ENCODE data around the gene CER1.

Gene CER1

DNA sequence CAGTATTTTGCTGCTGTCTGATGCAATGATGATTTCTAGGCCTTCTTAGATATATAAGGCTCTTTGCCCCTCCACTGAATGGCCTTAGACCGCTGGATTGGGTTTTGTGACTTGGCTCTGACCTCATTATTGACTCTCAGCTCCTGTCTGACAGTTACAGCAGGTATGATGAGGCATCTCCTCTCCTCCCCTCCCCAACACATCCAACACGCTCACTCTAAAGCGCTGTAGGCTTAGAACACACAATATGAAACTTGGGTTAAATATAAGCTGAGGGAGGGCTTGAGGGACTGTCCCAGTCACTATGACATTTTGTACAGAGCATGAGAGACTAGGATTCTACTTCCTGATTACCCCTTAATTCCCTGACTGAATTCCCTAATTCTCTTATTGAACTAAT is 18.8 kb upstream of the CER1 start:
- ATAC-seq = no peak
- TF ChIP-seq, protein P1, sequence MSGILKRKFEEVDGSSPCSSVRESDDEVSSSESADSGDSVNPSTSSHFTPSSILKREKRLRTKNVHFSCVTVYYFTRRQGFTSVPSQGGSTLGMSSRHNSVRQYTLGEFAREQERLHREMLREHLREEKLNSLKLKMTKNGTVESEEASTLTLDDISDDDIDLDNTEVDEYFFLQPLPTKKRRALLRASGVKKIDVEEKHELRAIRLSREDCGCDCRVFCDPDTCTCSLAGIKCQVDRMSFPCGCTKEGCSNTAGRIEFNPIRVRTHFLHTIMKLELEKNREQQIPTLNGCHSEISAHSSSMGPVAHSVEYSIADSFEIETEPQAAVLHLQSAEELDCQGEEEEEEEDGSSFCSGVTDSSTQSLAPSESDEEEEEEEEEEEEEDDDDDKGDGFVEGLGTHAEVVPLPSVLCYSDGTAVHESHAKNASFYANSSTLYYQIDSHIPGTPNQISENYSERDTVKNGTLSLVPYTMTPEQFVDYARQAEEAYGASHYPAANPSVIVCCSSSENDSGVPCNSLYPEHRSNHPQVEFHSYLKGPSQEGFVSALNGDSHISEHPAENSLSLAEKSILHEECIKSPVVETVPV (CRISPR knock-in tag; IDR thresholded peaks at IDR 0.05) = no peak
- TF ChIP-seq GLIS3 (CRISPR knock-in tag; IDR thresholded peaks at IDR 0.05) = no peak
- no peak for TF ChIP-seq BACH2 (CRISPR knock-in tag; IDR thresholded peaks at IDR 0.05; ENCODE audit: borderline replicate concordance)

DNA sequence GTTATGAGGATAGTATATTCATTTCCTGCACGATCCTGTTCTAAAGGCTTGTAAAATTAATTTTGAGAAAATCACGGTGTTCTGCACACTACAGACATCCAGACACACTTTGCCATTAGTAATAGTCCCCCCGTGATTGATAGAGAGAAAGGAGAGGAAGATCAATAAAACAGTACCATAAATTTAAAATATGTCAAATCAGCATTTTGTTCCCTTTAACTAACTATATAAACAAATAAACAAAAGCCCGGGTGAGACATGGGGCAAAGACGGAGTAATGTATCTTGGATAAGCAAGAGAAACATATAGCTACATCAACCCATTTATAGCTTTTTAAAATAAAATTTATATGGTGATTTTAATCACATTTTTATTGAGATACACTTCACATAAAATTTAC is 10.6 kb upstream of the CER1 start:
- ATAC-seq = no peak

DNA sequence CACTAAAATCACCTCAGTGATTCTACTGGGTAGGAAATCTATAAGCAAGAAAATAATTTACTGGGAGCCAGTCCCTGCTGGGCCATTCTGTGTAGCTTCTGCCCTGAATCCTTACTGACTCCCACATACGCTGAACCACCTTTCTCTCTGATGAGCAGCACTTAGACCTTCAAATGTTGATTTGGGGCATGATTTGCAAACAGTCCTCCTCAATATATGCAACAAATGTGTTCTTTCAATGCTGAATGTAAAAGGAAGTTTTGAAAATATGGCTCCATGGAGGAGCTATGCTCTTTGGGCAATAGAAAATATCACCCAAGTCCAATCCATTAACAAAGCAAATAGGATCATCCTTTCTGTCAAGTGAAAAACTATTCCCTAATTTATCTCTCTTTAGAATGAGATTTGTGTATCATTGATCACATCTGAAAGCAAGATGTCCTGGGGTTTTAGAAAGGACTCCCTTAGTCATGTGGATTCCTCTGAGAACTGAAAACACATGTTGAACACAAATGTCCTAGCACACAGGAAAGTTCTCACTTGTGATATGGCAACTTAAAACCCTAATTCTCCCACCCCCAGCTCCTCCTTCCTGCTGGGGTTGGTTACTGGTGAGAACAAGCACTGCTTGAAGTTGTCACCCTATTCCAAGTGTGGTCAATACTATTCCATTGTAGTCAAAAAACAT is 8.9 kb upstream of the CER1 start:
- ATAC-seq = no peak
- TF ChIP-seq, protein P2, sequence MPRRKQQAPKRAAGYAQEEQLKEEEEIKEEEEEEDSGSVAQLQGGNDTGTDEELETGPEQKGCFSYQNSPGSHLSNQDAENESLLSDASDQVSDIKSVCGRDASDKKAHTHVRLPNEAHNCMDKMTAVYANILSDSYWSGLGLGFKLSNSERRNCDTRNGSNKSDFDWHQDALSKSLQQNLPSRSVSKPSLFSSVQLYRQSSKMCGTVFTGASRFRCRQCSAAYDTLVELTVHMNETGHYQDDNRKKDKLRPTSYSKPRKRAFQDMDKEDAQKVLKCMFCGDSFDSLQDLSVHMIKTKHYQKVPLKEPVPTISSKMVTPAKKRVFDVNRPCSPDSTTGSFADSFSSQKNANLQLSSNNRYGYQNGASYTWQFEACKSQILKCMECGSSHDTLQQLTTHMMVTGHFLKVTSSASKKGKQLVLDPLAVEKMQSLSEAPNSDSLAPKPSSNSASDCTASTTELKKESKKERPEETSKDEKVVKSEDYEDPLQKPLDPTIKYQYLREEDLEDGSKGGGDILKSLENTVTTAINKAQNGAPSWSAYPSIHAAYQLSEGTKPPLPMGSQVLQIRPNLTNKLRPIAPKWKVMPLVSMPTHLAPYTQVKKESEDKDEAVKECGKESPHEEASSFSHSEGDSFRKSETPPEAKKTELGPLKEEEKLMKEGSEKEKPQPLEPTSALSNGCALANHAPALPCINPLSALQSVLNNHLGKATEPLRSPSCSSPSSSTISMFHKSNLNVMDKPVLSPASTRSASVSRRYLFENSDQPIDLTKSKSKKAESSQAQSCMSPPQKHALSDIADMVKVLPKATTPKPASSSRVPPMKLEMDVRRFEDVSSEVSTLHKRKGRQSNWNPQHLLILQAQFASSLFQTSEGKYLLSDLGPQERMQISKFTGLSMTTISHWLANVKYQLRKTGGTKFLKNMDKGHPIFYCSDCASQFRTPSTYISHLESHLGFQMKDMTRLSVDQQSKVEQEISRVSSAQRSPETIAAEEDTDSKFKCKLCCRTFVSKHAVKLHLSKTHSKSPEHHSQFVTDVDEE (CRISPR knock-in tag; IDR thresholded peaks at IDR 0.05) = no peak
- no peak for TF ChIP-seq ZC3H10 (CRISPR knock-in tag; IDR thresholded peaks at IDR 0.05)
- TF ChIP-seq BACH2 (CRISPR knock-in tag; IDR thresholded peaks at IDR 0.05; ENCODE audit: borderline replicate concordance) = no peak
- no peak for TF ChIP-seq ZNF8 (CRISPR knock-in tag; IDR thresholded peaks at IDR 0.05)
- no peak for TF ChIP-seq TOX (CRISPR knock-in tag; IDR thresholded peaks at IDR 0.05; ENCODE audit: borderline replicate concordance)
- TF ChIP-seq, protein P3, sequence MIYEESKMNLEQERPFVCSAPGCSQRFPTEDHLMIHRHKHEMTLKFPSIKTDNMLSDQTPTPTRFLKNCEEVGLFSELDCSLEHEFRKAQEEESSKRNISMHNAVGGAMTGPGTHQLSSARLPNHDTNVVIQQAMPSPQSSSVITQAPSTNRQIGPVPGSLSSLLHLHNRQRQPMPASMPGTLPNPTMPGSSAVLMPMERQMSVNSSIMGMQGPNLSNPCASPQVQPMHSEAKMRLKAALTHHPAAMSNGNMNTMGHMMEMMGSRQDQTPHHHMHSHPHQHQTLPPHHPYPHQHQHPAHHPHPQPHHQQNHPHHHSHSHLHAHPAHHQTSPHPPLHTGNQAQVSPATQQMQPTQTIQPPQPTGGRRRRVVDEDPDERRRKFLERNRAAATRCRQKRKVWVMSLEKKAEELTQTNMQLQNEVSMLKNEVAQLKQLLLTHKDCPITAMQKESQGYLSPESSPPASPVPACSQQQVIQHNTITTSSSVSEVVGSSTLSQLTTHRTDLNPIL (CRISPR knock-in tag; IDR thresholded peaks at IDR 0.05; ENCODE audit: low read depth) = no peak
- TF ChIP-seq ZNF565 (CRISPR knock-in tag; conservative IDR thresholded peaks at IDR 0.05; ENCODE audit: low read depth) = no peak
- TF ChIP-seq CSDC2 (CRISPR knock-in tag; IDR thresholded peaks at IDR 0.05) = no peak
- no peak for TF ChIP-seq PPARA (CRISPR knock-in tag; IDR thresholded peaks at IDR 0.05; ENCODE audit: borderline replicate concordance)
- no peak for TF ChIP-seq ESRRG (CRISPR knock-in tag; IDR thresholded peaks at IDR 0.05)
- TF ChIP-seq ZFP30 (CRISPR knock-in tag; IDR thresholded peaks at IDR 0.05) = no peak
- TF ChIP-seq RARB (CRISPR knock-in tag; IDR thresholded peaks at IDR 0.05) = no peak

More for the DNA sequence above, 10.6 kb upstream of the CER1 start:
- TF ChIP-seq, protein P4, sequence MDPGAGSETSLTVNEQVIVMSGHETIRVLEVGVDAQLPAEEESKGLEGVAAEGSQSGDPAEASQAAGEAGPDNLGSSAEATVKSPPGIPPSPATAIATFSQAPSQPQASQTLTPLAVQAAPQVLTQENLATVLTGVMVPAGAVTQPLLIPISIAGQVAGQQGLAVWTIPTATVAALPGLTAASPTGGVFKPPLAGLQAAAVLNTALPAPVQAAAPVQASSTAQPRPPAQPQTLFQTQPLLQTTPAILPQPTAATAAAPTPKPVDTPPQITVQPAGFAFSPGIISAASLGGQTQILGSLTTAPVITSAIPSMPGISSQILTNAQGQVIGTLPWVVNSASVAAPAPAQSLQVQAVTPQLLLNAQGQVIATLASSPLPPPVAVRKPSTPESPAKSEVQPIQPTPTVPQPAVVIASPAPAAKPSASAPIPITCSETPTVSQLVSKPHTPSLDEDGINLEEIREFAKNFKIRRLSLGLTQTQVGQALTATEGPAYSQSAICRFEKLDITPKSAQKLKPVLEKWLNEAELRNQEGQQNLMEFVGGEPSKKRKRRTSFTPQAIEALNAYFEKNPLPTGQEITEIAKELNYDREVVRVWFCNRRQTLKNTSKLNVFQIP (CRISPR knock-in tag; IDR thresholded peaks at IDR 0.05; ENCODE audit: borderline replicate concordance, low read depth) = no peak
- no peak for TF ChIP-seq TCF4 (CRISPR knock-in tag; IDR thresholded peaks at IDR 0.05; ENCODE audit: borderline replicate concordance)
- no peak for TF ChIP-seq ARNTL (CRISPR knock-in tag; IDR thresholded peaks at IDR 0.05; ENCODE audit: borderline replicate concordance, low read depth)
- TF ChIP-seq ZFP30 (CRISPR knock-in tag; IDR thresholded peaks at IDR 0.05) = no peak
- TF ChIP-seq ESRRG (CRISPR knock-in tag; IDR thresholded peaks at IDR 0.05) = no peak
- no peak for TF ChIP-seq RARB (CRISPR knock-in tag; IDR thresholded peaks at IDR 0.05)
- no peak for TF ChIP-seq GLIS3 (CRISPR knock-in tag; IDR thresholded peaks at IDR 0.05)
- TF ChIP-seq ZFP3 (CRISPR knock-in tag; IDR thresholded peaks at IDR 0.05) = no peak
- no peak for TF ChIP-seq CSDC2 (CRISPR knock-in tag; IDR thresholded peaks at IDR 0.05)
- TF ChIP-seq BACH2 (CRISPR knock-in tag; IDR thresholded peaks at IDR 0.05; ENCODE audit: borderline replicate concordance) = no peak
- no peak for TF ChIP-seq ISL1 (CRISPR knock-in tag; IDR thresholded peaks at IDR 0.05)
- no peak for TF ChIP-seq PPARA (CRISPR knock-in tag; IDR thresholded peaks at IDR 0.05; ENCODE audit: borderline replicate concordance)
- TF ChIP-seq, protein P5, sequence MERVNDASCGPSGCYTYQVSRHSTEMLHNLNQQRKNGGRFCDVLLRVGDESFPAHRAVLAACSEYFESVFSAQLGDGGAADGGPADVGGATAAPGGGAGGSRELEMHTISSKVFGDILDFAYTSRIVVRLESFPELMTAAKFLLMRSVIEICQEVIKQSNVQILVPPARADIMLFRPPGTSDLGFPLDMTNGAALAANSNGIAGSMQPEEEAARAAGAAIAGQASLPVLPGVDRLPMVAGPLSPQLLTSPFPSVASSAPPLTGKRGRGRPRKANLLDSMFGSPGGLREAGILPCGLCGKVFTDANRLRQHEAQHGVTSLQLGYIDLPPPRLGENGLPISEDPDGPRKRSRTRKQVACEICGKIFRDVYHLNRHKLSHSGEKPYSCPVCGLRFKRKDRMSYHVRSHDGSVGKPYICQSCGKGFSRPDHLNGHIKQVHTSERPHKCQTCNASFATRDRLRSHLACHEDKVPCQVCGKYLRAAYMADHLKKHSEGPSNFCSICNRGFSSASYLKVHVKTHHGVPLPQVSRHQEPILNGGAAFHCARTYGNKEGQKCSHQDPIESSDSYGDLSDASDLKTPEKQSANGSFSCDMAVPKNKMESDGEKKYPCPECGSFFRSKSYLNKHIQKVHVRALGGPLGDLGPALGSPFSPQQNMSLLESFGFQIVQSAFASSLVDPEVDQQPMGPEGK (CRISPR knock-in tag; IDR thresholded peaks at IDR 0.05; ENCODE audit: borderline replicate concordance) = no peak
- no peak for TF ChIP-seq TOX (CRISPR knock-in tag; IDR thresholded peaks at IDR 0.05; ENCODE audit: borderline replicate concordance)
- no peak for TF ChIP-seq SNAI2 (CRISPR knock-in tag; IDR thresholded peaks at IDR 0.05)
- TF ChIP-seq, protein P1 (CRISPR knock-in tag; IDR thresholded peaks at IDR 0.05) = no peak
- TF ChIP-seq, protein P2 (CRISPR knock-in tag; IDR thresholded peaks at IDR 0.05) = no peak
